HepG2 (cell line): ENCODE data around the gene LRIF1. TPM values are rescaled to one million over a fixed set of nuclear protein-coding genes. Genes with fewer than 3 reads are reported as not detected.
A peak's percentile ranks its signal among the peaks of the same experiment; 100 is the strongest.

ENCODE experiments used
- ATAD3A ChIP-seq: sonication (generic); formaldehyde crosslinking; IDR thresholded peaks from 2 replicates; pipeline ENCODE4 v1.4.0; 2020; ENCODE audit warnings: missing genetic modification reagents
- ATM ChIP-seq: fragments of 450-650 bp; IDR thresholded peaks from 2 replicates; pipeline ENCODE4 v1.7.1; 2017; ENCODE audit warnings: mild to moderate bottlenecking, borderline replicate concordance
- GFI1 ChIP-seq: sonication (generic); formaldehyde crosslinking; IDR thresholded peaks from 2 replicates; pipeline ENCODE4 v1.5.0; 2020; ENCODE audit warnings: missing genetic modification reagents, mild to moderate bottlenecking, borderline replicate concordance
- HMGXB4 ChIP-seq, 2 experiments: sonication (generic) in 1 of 2; formaldehyde crosslinking in 1 of 2; IDR thresholded peaks; 2 replicates each; pipeline versions ENCODE4 v1.4.0 to v1.6.1; 2018 to 2020; ENCODE audit warnings: missing genetic modification reagents in 2 of 2, borderline replicate concordance in 1 of 2, low read depth in 1 of 2, mild to moderate bottlenecking in 1 of 2, missing biosample characterization in 1 of 2
- KDM2A ChIP-seq: sonication (generic); formaldehyde crosslinking; IDR thresholded peaks from 2 replicates; pipeline ENCODE4 v1.4.0; 2020; ENCODE audit warnings: low read depth, missing genetic modification reagents, borderline replicate concordance
- KDM6A ChIP-seq: IDR thresholded peaks from 2 replicates; pipeline ENCODE4 v1.6.1; 2016; ENCODE audit warnings: low read depth
- LBX2 ChIP-seq: sonication (generic); formaldehyde crosslinking; IDR thresholded peaks from 2 replicates; pipeline ENCODE4 v1.5.0; 2020; ENCODE audit warnings: missing genetic modification reagents, mild to moderate bottlenecking, borderline replicate concordance
- MLLT10 ChIP-seq: sonication (generic); formaldehyde crosslinking; IDR thresholded peaks from 2 replicates; pipeline ENCODE4 v1.4.0; 2020; ENCODE audit warnings: missing genetic modification reagents
- PCBP1 ChIP-seq: fragments of 200-400 bp; formaldehyde crosslinking; IDR thresholded peaks from 2 replicates; pipeline ENCODE4 v1.6.1; 2017; ENCODE audit warnings: mild to moderate bottlenecking, low read depth, low read length, borderline replicate concordance
- TIGD3 ChIP-seq: sonication (generic); formaldehyde crosslinking; IDR thresholded peaks from 2 replicates; pipeline ENCODE4 v1.5.1; 2020; ENCODE audit warnings: mild to moderate bottlenecking, missing genetic modification reagents, borderline replicate concordance
- ZNF10 ChIP-seq: sonication (generic); formaldehyde crosslinking; IDR thresholded peaks from 2 replicates; pipeline ENCODE4 v1.4.0; 2020; ENCODE audit warnings: mild to moderate bottlenecking, low read depth, missing genetic modification reagents, borderline replicate concordance
- ZNF143 ChIP-seq: sonication (generic); formaldehyde crosslinking; IDR thresholded peaks from 2 replicates; pipeline ENCODE4 v1.4.0; 2020; ENCODE audit warnings: missing genetic modification reagents
- ZNF367 ChIP-seq: sonication (generic); formaldehyde crosslinking; IDR thresholded peaks from 2 replicates; pipeline ENCODE4 v1.4.0; 2020; ENCODE audit warnings: missing genetic modification reagents, borderline replicate concordance
- ZNF44 ChIP-seq: sonication (generic); formaldehyde crosslinking; IDR thresholded peaks from 2 replicates; pipeline ENCODE4 v1.5.1; 2020; ENCODE audit warnings: mild to moderate bottlenecking, missing genetic modification reagents
- ZNF451 ChIP-seq: sonication (generic); formaldehyde crosslinking; IDR thresholded peaks from 2 replicates; pipeline ENCODE4 v1.5.0; 2020; ENCODE audit warnings: mild to moderate bottlenecking, missing genetic modification reagents
- ZNF530 ChIP-seq: sonication (generic); formaldehyde crosslinking; IDR thresholded peaks from 2 replicates; pipeline ENCODE4 v1.5.0; 2020; ENCODE audit warnings: low read depth, mild to moderate bottlenecking, missing genetic modification reagents
- ZNF558 ChIP-seq: sonication (generic); formaldehyde crosslinking; IDR thresholded peaks from 2 replicates; pipeline ENCODE4 v1.9.0; 2022; ENCODE audit warnings: mild to moderate bottlenecking, missing genetic modification reagents, borderline replicate concordance
- ZNF598 ChIP-seq: sonication (generic); formaldehyde crosslinking; IDR thresholded peaks from 2 replicates; pipeline ENCODE4 v1.5.1; 2020; ENCODE audit warnings: mild to moderate bottlenecking, missing genetic modification reagents, borderline replicate concordance
- polyA plus RNA-seq, 8 experiments: library from polyadenylated mRNA; depleted of rRNA in 3 of 8; stranded (reverse) in 7 of 8; unstranded in 1 of 8; fragments of >200 nt; fragmentation: Illumina TruSeq in 4 of 8; extraction: Trizol in 4 of 8; gene quantifications; 2 replicates each; pipeline versions ENCODE4 v1.2.1 to v1.2.3, GENCODE V29; 2011 to 2016; ENCODE audit warnings: low read depth in 4 of 8, missing spikeins in 1 of 8, mixed read lengths in 1 of 8; ENCODE audit not compliant: insufficient read depth in 1 of 8
- total RNA-seq, 5 experiments: library from RNA; depleted of rRNA; stranded (reverse); fragments of >200 nt; fragmentation: Illumina TruSeq; extraction: Trizol; gene quantifications; 2 replicates each; pipeline ENCODE4 v1.2.3, GENCODE V29; 2016; ENCODE audit warnings: low read depth in 1 of 5
- TF ChIP-seq, protein P1 (sequence below): IDR thresholded peaks from 2 replicates; pipeline ENCODE4 v1.6.1; 2016; ENCODE audit warnings: missing genetic modification reagents, missing compliant biosample characterization
- TF ChIP-seq, protein P2 (sequence below): IDR thresholded peaks from 2 replicates; pipeline ENCODE4 v1.6.1; 2016; ENCODE audit warnings: low read depth
- TF ChIP-seq, protein P3 (sequence below): sonication (generic); formaldehyde crosslinking; conservative IDR thresholded peaks from 2 replicates; pipeline ENCODE4 v1.8.0; 2022; ENCODE audit warnings: low read depth, missing genetic modification reagents

LRIF1 gene
- total and polyA plus RNA-seq, 2 of the 13 experiments (the other 11 are each of a cell fraction or from before 2014, with no cell fraction given): 18.4 to 42.4 TPM

DNA sequence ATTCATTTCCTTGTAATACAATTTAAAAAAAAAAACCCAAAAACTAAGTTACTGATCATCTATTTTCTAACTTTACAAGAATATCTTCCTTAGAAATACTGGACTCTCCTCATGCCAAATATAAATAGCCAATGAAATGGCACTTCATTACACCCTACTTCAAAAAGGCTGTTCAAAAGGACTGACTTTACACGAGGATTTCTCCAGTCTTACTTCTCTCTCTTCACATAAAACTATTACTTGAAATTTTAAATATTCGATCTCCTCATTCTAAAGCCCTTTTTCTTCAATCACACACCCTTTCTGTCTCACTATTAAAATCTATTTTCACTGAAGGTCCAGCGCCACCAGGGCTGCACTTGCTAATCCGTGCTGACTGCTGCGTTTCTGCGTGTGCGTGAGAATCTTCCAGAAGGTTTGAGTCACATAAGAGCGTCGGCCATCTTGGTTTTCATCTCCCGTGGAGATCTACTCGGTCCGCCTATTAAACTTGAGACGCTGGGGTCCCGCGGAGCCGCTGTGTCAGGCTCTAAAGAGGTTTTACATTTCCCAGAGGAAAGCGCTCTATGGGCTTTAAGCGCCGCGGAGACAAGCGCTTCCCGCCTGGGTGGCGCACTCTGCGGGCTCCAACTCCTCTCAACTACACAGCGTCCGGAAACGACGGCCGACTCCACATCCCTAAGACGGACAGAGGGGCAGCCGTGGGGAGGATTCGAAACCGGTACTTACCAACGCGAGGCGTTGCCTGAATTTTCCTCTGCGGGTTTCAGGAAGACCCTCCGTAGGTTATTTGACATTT, 631 bp downstream of the LRIF1 start (continued):
- TF ChIP-seq, protein P1, sequence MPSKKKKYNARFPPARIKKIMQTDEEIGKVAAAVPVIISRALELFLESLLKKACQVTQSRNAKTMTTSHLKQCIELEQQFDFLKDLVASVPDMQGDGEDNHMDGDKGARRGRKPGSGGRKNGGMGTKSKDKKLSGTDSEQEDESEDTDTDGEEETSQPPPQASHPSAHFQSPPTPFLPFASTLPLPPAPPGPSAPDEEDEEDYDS (CRISPR knock-in tag): no peak
- no peak for TF ChIP-seq PCBP1
- TF ChIP-seq KDM6A (CRISPR knock-in tag): no peak
- TF ChIP-seq, protein P2, sequence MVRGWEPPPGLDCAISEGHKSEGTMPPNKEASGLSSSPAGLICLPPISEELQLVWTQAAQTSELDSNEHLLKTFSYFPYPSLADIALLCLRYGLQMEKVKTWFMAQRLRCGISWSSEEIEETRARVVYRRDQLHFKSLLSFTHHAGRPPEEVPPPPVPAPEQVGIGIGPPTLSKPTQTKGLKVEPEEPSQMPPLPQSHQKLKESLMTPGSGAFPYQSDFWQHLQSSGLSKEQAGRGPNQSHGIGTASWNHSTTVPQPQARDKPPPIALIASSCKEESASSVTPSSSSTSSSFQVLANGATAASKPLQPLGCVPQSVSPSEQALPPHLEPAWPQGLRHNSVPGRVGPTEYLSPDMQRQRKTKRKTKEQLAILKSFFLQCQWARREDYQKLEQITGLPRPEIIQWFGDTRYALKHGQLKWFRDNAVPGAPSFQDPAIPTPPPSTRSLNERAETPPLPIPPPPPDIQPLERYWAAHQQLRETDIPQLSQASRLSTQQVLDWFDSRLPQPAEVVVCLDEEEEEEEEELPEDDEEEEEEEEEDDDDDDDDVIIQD (CRISPR knock-in tag): no peak
- 0 out of 2 replicates have a peak, but pooled peaks have one; percentile 51 for TF ChIP-seq ZNF530 (CRISPR knock-in tag)
- TF ChIP-seq ATAD3A (CRISPR knock-in tag): no peak
- no peak for TF ChIP-seq ZNF367 (CRISPR knock-in tag)
- TF ChIP-seq, protein P3, sequence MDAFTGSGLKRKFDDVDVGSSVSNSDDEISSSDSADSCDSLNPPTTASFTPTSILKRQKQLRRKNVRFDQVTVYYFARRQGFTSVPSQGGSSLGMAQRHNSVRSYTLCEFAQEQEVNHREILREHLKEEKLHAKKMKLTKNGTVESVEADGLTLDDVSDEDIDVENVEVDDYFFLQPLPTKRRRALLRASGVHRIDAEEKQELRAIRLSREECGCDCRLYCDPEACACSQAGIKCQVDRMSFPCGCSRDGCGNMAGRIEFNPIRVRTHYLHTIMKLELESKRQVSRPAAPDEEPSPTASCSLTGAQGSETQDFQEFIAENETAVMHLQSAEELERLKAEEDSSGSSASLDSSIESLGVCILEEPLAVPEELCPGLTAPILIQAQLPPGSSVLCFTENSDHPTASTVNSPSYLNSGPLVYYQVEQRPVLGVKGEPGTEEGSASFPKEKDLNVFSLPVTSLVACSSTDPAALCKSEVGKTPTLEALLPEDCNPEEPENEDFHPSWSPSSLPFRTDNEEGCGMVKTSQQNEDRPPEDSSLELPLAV (CRISPR knock-in tag): no peak
- no peak; the same call in 1 of the 2 replicates for TF ChIP-seq KDM2A (CRISPR knock-in tag)
- TF ChIP-seq ZNF44: 0 out of 2 replicates have a peak, but pooled peaks have one; percentile 57
- no peak for TF ChIP-seq MLLT10 (CRISPR knock-in tag)
- TF ChIP-seq ZNF10 (CRISPR knock-in tag): no peak
- no peak for TF ChIP-seq ZNF143 (CRISPR knock-in tag)
- peak in 1 of 2 experiments; percentile 84; a peak in 2 of 4 replicates for TF ChIP-seq HMGXB4 (CRISPR knock-in tag; IDR thresholded peaks at IDR 0.05; ENCODE audit: borderline replicate concordance in 1 of 2, low read depth in 1 of 2)
- 0 out of 2 replicates have a peak, but pooled peaks have one; percentile 24 for TF ChIP-seq LBX2 (CRISPR knock-in tag)
- no peak for TF ChIP-seq TIGD3 (CRISPR knock-in tag)
- no peak for TF ChIP-seq ATM
- TF ChIP-seq ZNF558 (CRISPR knock-in tag): peak; percentile 67; the same call in 1 of the 2 replicates
- TF ChIP-seq ZNF451 (CRISPR knock-in tag): no peak; the same call in 1 of the 2 replicates
- TF ChIP-seq ZNF598 (CRISPR knock-in tag): peak; percentile 35; the same call in 1 of the 2 replicates
- TF ChIP-seq GFI1: 0 out of 2 replicates have a peak, but pooled peaks have one; percentile 60
